NCI-H748 (cell line): ENCODE measurements around the gene MORC3.
"Not testable (repeated sequence)": the region's sequence is repeated elsewhere in the genome, so short reads cannot be mapped to it uniquely, and the experiment has no call there.

Source experiments
- DNase-seq: peaks from one replicate; lab custom pipeline; 2025; ENCODE audit not compliant: unreplicated experiment; lab: John Stamatoyannopoulos, UW

MORC3 gene

GRCh38 chr21:36321325-36322082, 1.5 kb downstream of the MORC3 start:
- DNase-seq, result peak; percentile 55

GRCh38 chr21:36322083-36322424, 2.1 kb downstream of the MORC3 start:
- DNase-seq, result no peak

GRCh38 chr21:36323032-36323431, 3.0 kb downstream of the MORC3 start:
- no peak for DNase-seq

GRCh38 chr21:36325373-36326010, 5.5 kb downstream of the MORC3 start:
- no peak for DNase-seq

- peak; percentile 45 for DNase-seq
These were observed 10.9 kb downstream of the MORC3 start for GRCh38 chr21:36330904-36331303.

GRCh38 chr21:36337099-36337509, 17.1 kb downstream of the MORC3 start:
- DNase-seq, result no peak

- DNase-seq, result no peak
These were observed 19.0 kb downstream of the MORC3 start for GRCh38 chr21:36338975-36339374.

GRCh38 chr21:36342581-36342980, 22.6 kb downstream of the MORC3 start:
- not testable (repeated sequence) for DNase-seq

- DNase-seq, result no peak
These were observed 24.9 kb downstream of the MORC3 start for GRCh38 chr21:36344931-36345330.

GRCh38 chr21:36347278-36347961, 27.4 kb downstream of the MORC3 start:
- no peak for DNase-seq

GRCh38 chr21:36347962-36348328, 27.9 kb downstream of the MORC3 start:
- DNase-seq, result no peak

GRCh38 chr21:36349315-36349714, 29.3 kb downstream of the MORC3 start:
- DNase-seq, result no peak

- no peak for DNase-seq
These were observed 30.4 kb downstream of the MORC3 start for GRCh38 chr21:36350282-36350910.

GRCh38 chr21:36354918-36355680, 35.1 kb downstream of the MORC3 start:
- no peak for DNase-seq

GRCh38 chr21:36355868-36356267, 35.9 kb downstream of the MORC3 start:
- no peak for DNase-seq

- DNase-seq, result no peak
These were observed 39.2 kb downstream of the MORC3 start for GRCh38 chr21:36359185-36359584.

GRCh38 chr21:36369064-36369685, 49.2 kb downstream of the MORC3 start:
- DNase-seq, result no peak

GRCh38 chr21:36375994-36376393, 56.0 kb downstream of the MORC3 start:
- DNase-seq, result no peak

GRCh38 chr21:36377391-36377842, 57.4 kb downstream of the MORC3 start:
- DNase-seq, result no peak

GRCh38 chr21:36379251-36379650, 59.3 kb downstream of the MORC3 start:
- DNase-seq, result no peak
